ENCODE results near the gene FIGNL1. TPM values are rescaled to one million over a fixed set of nuclear protein-coding genes. Genes with fewer than 3 reads are reported as not detected.

FIGNL1 gene
- total RNA-seq, 4 donors from 2014 or later: 6.5 to 16.1 (median 7.5) TPM

- DNase-seq (ENCODE audit: low spot score): no peak
- no peak for TF ChIP-seq CTCF (IDR thresholded peaks at IDR 0.05)
- no peak for ATAC-seq (ENCODE audit: low FRiP score)
These were observed 42.8 kb upstream of the FIGNL1 start for GRCh38 chr7:50492770-50493519.

GRCh38 chr7:50491943-50492342 lies 41.8 kb upstream of the FIGNL1 start:
- ATAC-seq (ENCODE audit: low FRiP score): no peak
- no peak for DNase-seq (ENCODE audit: low spot score)
- TF ChIP-seq CTCF (IDR thresholded peaks at IDR 0.05): no peak

- DNase-seq (ENCODE audit: low spot score): no peak
- no peak for ATAC-seq (ENCODE audit: low FRiP score)
- TF ChIP-seq CTCF (IDR thresholded peaks at IDR 0.05): no peak
These were observed 41.1 kb upstream of the FIGNL1 start for GRCh38 chr7:50491209-50491608.

- ATAC-seq (ENCODE audit: low FRiP score): no peak
These were observed 38.2 kb upstream of the FIGNL1 start for GRCh38 chr7:50488379-50488778.

GRCh38 chr7:50486512-50486911 lies 36.4 kb upstream of the FIGNL1 start:
- TF ChIP-seq CTCF (IDR thresholded peaks at IDR 0.05): no peak
- no peak for DNase-seq (ENCODE audit: low spot score)
- ATAC-seq (ENCODE audit: low FRiP score): no peak

More at GRCh38 chr7:50488379-50488778, 38.2 kb upstream of the FIGNL1 start:
- DNase-seq (ENCODE audit: low spot score): no peak
- no peak for TF ChIP-seq CTCF (IDR thresholded peaks at IDR 0.05)

GRCh38 chr7:50481867-50482266 lies 31.7 kb upstream of the FIGNL1 start:
- no peak for ATAC-seq (ENCODE audit: low FRiP score)
- no peak for TF ChIP-seq CTCF (IDR thresholded peaks at IDR 0.05)
- no peak for DNase-seq (ENCODE audit: low spot score)

- DNase-seq (ENCODE audit: low spot score) (no peak), ATAC-seq (ENCODE audit: low FRiP score) (no peak)
- TF ChIP-seq CTCF (IDR thresholded peaks at IDR 0.05): no peak
These were observed 30.6 kb upstream of the FIGNL1 start for GRCh38 chr7:50480797-50481196.
